K562 (cell line): ENCODE results near the gene SH2D4B. TPM values are rescaled to one million over a fixed set of nuclear protein-coding genes. Genes with fewer than 3 reads are reported as not detected.

Source experiments
- ATAC-seq: fragments of 200-7000 bp; cut with Tn5 transposase; 3 replicates; pipeline ENCODE4 v1.9.1; 2020; ENCODE audit warnings: moderate library complexity
- BruUV-seq: library from RNA; stranded (reverse); fragments of 400-500 nt; replicated peaks from 2 replicates; lab custom pipeline; 2021; lab: Mats Ljungman, UMichigan
- CTCF ChIA-PET: fragments of 300-600 bp; formaldehyde crosslinking; extraction: SDS; loops from one replicate; lab custom pipeline; 2021; ENCODE audit warnings: low intra/inter-chr PET ratio; lab: Yijun Ruan, JAX
- POLR2A ChIA-PET: fragments of 300-600, 350-650 bp; sonication (Branson Sonifier 250); formaldehyde crosslinking; extraction: SDS; loops from one replicate; lab custom pipeline; 2021; ENCODE audit warnings: antibody characterized with exemption, inconsistent platforms; lab: Yijun Ruan, JAX
- DNase-seq, 4 experiments: peaks; one replicate each; pipeline versions ENCODE4 v3.0.0 to v3.0.0-alpha.2; 2011 to 2018; ENCODE audit warnings: low spot score in 3 of 4, mixed read lengths in 3 of 4; ENCODE audit errors: extremely low read depth in 1 of 4
- FAIRE-seq: peaks from 2 replicates; lab custom pipeline; 2011; peaks lifted over from hg19 to GRCh38; lab: Jason Lieb, UNC
- H2AFZ ChIP-seq: 2 replicates; pipeline ENCODE4 v1.6.0; 2011; ENCODE audit warnings: low read depth, low read length, control low read depth, inconsistent platforms
- H3K27ac ChIP-seq: fragments of 200-600 bp; 3 replicates; pipeline ENCODE4 v1.8.0; 2011; ENCODE audit warnings: low read depth, mild to moderate bottlenecking, control low read depth, inconsistent platforms, low read length, moderate library complexity, mixed read lengths; ENCODE audit errors: extremely low read depth
- H3K27me3 ChIP-seq, 2 experiments: fragments of 300-600 bp in 1 of 2; 2 replicates in 1 of 2; 3 replicates in 1 of 2; pipeline versions ENCODE4 v1.6.0 to v1.8.0; 2011; ENCODE audit warnings: inconsistent platforms in 2 of 2, low read length in 2 of 2, mild to moderate bottlenecking in 1 of 2, mixed read lengths in 1 of 2, moderate library complexity in 1 of 2; ENCODE audit not compliant: control insufficient read depth in 2 of 2, insufficient read depth in 2 of 2
- H3K36me3 ChIP-seq: fragments of 300-600 bp; 3 replicates; pipeline ENCODE4 v1.8.0; 2011; ENCODE audit warnings: mild to moderate bottlenecking, low read length, inconsistent platforms; ENCODE audit not compliant: control insufficient read depth, insufficient read depth
- H3K4me1 ChIP-seq, 2 experiments: fragments of 200-600 bp in 1 of 2; replicated peaks in 1 of 2; 2 replicates in 1 of 2; 3 replicates in 1 of 2; pipeline versions ENCODE4 v1.5.1 to v1.8.0; 2011; ENCODE audit warnings: inconsistent platforms in 2 of 2, low read length in 2 of 2, mild to moderate bottlenecking in 1 of 2, mixed read lengths in 1 of 2, moderate library complexity in 1 of 2; ENCODE audit not compliant: control insufficient read depth in 2 of 2, insufficient read depth in 2 of 2
- H3K4me2 ChIP-seq: 2 replicates; pipeline ENCODE4 v1.6.1; 2011; ENCODE audit warnings: low read length, control low read depth, inconsistent platforms, mixed read lengths; ENCODE audit not compliant: insufficient read depth
- H3K4me3 ChIP-seq: fragments of 200-600 bp; sonication (generic), shearing (Covaris generic); 2 replicates; pipeline ENCODE4 v1.5.1; 2016; ENCODE audit warnings: control low read depth, inconsistent platforms
- H3K79me2 ChIP-seq: fragments of 200-600 bp; 3 replicates; pipeline ENCODE4 v1.8.0; 2011; ENCODE audit warnings: low read length, inconsistent platforms; ENCODE audit not compliant: control insufficient read depth, insufficient read depth
- H3K9ac ChIP-seq, 2 experiments: 2 replicates each; pipeline versions ENCODE4 v1.6.0 to v1.6.1; 2011; ENCODE audit warnings: low read depth in 2 of 2, low read length in 2 of 2, control low read depth in 1 of 2, inconsistent platforms in 1 of 2, mild to moderate bottlenecking in 1 of 2, mixed read lengths in 1 of 2; ENCODE audit not compliant: insufficient read depth in 1 of 2
- H3K9me1 ChIP-seq: one replicate; pipeline ENCODE4 v1.6.0; 2011; ENCODE audit warnings: inconsistent platforms, mild to moderate bottlenecking, low read length, moderate library complexity; ENCODE audit not compliant: control insufficient read depth, insufficient read depth
- H3K9me3 ChIP-seq: replicated peaks from 2 replicates; pipeline ENCODE4 v1.5.1; 2011; ENCODE audit warnings: low read depth, low read length, inconsistent platforms; ENCODE audit not compliant: control insufficient read depth, insufficient read depth
- H4K20me1 ChIP-seq: replicated peaks from 2 replicates; pipeline ENCODE4 v1.6.1; 2011; ENCODE audit warnings: low read length, inconsistent platforms, mixed read lengths; ENCODE audit not compliant: control insufficient read depth, insufficient read depth
- ARID3A ChIP-seq: IDR thresholded peaks from 2 replicates; pipeline ENCODE4 v1.6.1; 2012; ENCODE audit warnings: low read depth, low read length, improper control_type of control experiment, borderline replicate concordance
- CREB3 ChIP-seq: fragments of 450-650 bp; conservative IDR thresholded peaks from 2 replicates; pipeline ENCODE4 v1.6.1; 2016; ENCODE audit warnings: missing genetic modification characterization, low read depth, mild to moderate bottlenecking, missing compliant biosample characterization, moderate library complexity
- CSDE1 ChIP-seq, 2 experiments: fragments of 450-650 bp; IDR thresholded peaks; 2 replicates each; pipeline ENCODE4 v1.6.1; 2016; ENCODE audit warnings: mild to moderate bottlenecking in 1 of 2
- ESRRB ChIP-seq: fragments of 250-450 bp; sonication (Bioruptor Pico); IDR thresholded peaks from 2 replicates; pipeline ENCODE4 v1.5.0; 2020; ENCODE audit warnings: mild to moderate bottlenecking, moderate library complexity, borderline replicate concordance
- HDAC8 ChIP-seq: fragments of 450-650 bp; IDR thresholded peaks from 2 replicates; pipeline ENCODE4 v1.6.1; 2016; ENCODE audit warnings: mild to moderate bottlenecking, missing genetic modification characterization, moderate library complexity, missing compliant biosample characterization
- IFI16 ChIP-seq: fragments of 250-450 bp; sonication (Bioruptor Pico); IDR thresholded peaks from 2 replicates; pipeline ENCODE4 v2.1.2; 2022; ENCODE audit warnings: mild to moderate bottlenecking, inconsistent platforms
- MLX ChIP-seq, 2 experiments: fragments of 450-650 bp in 1 of 2; sonication (generic) in 1 of 2; formaldehyde crosslinking; conservative IDR thresholded peaks; 2 replicates each; pipeline versions ENCODE4 v1.4.0 to v1.8.1; 2020 to 2022; ENCODE audit warnings: mild to moderate bottlenecking in 1 of 2, missing genetic modification reagents in 1 of 2
- NFXL1 ChIP-seq: fragments of 450-650 bp; formaldehyde crosslinking; IDR thresholded peaks from 2 replicates; pipeline ENCODE4 v1.4.0; 2021; ENCODE audit warnings: mild to moderate bottlenecking
- POU5F1 ChIP-seq: fragments of 150-350 bp; IDR thresholded peaks from 2 replicates; pipeline ENCODE4 v1.6.1; 2014; ENCODE audit warnings: borderline replicate concordance, low read length, low read depth, mild to moderate bottlenecking; ENCODE audit not compliant: partially characterized antibody
- RBFOX2 ChIP-seq: fragments of 200-400 bp; formaldehyde crosslinking; IDR thresholded peaks from 2 replicates; pipeline ENCODE4 v1.6.1; 2017; ENCODE audit warnings: low read depth, mild to moderate bottlenecking, low read length, moderate library complexity
- TCF7 ChIP-seq: sonication (generic); IDR thresholded peaks from 2 replicates; pipeline ENCODE4 v1.6.1; 2016; ENCODE audit warnings: antibody characterized with exemption, borderline replicate concordance
- ZBED1 ChIP-seq: IDR thresholded peaks from 2 replicates; pipeline ENCODE4 v1.6.1; 2014
- ZEB2 ChIP-seq: fragments of 450-650 bp; IDR thresholded peaks from 2 replicates; pipeline ENCODE4 v1.6.1; 2016
- ZNF143 ChIP-seq: sonication (generic); formaldehyde crosslinking; IDR thresholded peaks from 2 replicates; pipeline ENCODE4 v1.9.0; 2022; ENCODE audit warnings: mild to moderate bottlenecking, missing genetic modification reagents
- ZNF174 ChIP-seq: fragments of 250-450 bp; sonication (Bioruptor Pico); IDR thresholded peaks from 2 replicates; pipeline ENCODE4 v1.4.0; 2020; ENCODE audit warnings: mild to moderate bottlenecking
- ZNF384 ChIP-seq: IDR thresholded peaks from 2 replicates; pipeline ENCODE4 v1.6.1; 2012; ENCODE audit warnings: low read depth, low read length, improper control_type of control experiment
- ZNF57 ChIP-seq: fragments of 450-650 bp; formaldehyde crosslinking; IDR thresholded peaks from 2 replicates; pipeline ENCODE4 v1.4.0; 2020; ENCODE audit warnings: mild to moderate bottlenecking, moderate library complexity
- ZZZ3 ChIP-seq: fragments of 450-650 bp; IDR thresholded peaks from 2 replicates; pipeline ENCODE4 v1.6.1; 2016; ENCODE audit warnings: antibody characterized with exemption, mild to moderate bottlenecking, moderate library complexity
- WGBS: fragments of 100-300 bp; shearing (Covaris generic); methylation state at CpG from one replicate; pipeline ENCODE4 v1.1.6; 2016; ENCODE audit warnings: low coverage, mixed read lengths; ENCODE audit not compliant: insufficient coverage; ENCODE audit errors: missing lambda C conversion rate; 5-methylcytosine and 5-hydroxymethylcytosine counted together
- in situ Hi-C: fragments of 300-500 bp; cut with MboI; formaldehyde crosslinking; loops from 4 replicates; pipeline ENCODE4 v1.15.0; 2018; ENCODE audit warnings: inconsistent platforms, mixed read lengths
- intact Hi-C: fragments of 100-400 bp; cut with micrococcal nuclease; formaldehyde crosslinking; loops from 2 replicates; pipeline ENCODE4 v1.14.2; 2022
- polyA plus RNA-seq, 8 experiments: library from polyadenylated mRNA; depleted of rRNA in 4 of 8; stranded (reverse) in 5 of 8; unstranded in 3 of 8; fragments of >200 nt; fragmentation: Nextera tagmentation in 2 of 8; fragmentation: Illumina TruSeq in 1 of 8; extraction: Ambion mirVana in 2 of 8; extraction: Trizol in 1 of 8; gene quantifications; 2 replicates each; pipeline versions ENCODE4 v1.2.1 to v1.2.3, GENCODE V29; 2011 to 2014; ENCODE audit warnings: inconsistent platforms in 1 of 8, missing spikeins in 1 of 8
- total RNA-seq, 7 experiments: library from RNA; depleted of rRNA in 6 of 7; stranded (reverse); fragments of >200 nt in 6 of 7; fragmentation: Illumina TruSeq in 2 of 7; extraction: Trizol in 2 of 7; gene quantifications; 2 replicates each; pipeline versions ENCODE4 v1.2.1 to v1.2.3, GENCODE V29; 2011 to 2021; ENCODE audit warnings: low replicate concordance in 1 of 7

SH2D4B gene
- total and polyA plus RNA-seq, 9 of the 15 experiments (the other 6 are each of a cell fraction or from before 2014, with no cell fraction given): 0.03 to 0.14 (median 0.04) TPM; not detected in 4

GRCh38 chr10:80686734-80687475 is 149.2 kb downstream of the SH2D4B start:
- ChIA-PET CTCF (no interaction called here), POLR2A (interaction anchor here (0.6 kb wide), 1 partner anchor 293 kb away, joined by 3 read pairs; no protein-coding TSS in a partner anchor)
- in situ Hi-C loops: no loop called here
- no peak overlapping the region for H3K27ac ChIP-seq
- no peaks in the 10 kb centered on the region for H3K4me1 ChIP-seq
- H3K9me1 ChIP-seq: no peaks in the 10 kb centered on the region
- no peak for ATAC-seq
- H3K4me2 ChIP-seq: no peak overlapping the region
- BruUV-seq: no TSS peak
- no peaks in the 10 kb centered on the region for H3K36me3 ChIP-seq
- DNase-seq: no peak
- FAIRE-seq: no peak
- no peaks in the 10 kb centered on the region for H3K9me3 ChIP-seq
- no peak overlapping the region for H3K9ac ChIP-seq
- no peak overlapping the region for H2AFZ ChIP-seq
- H4K20me1 ChIP-seq: no peaks in the 10 kb centered on the region
- WGBS: 0% methylated on average over 6 of the region's 6 CpGs
- no peaks in the 10 kb centered on the region for H3K79me2 ChIP-seq
- peaks cover 0 to 5% of the 10 kb centered on the region in 2 experiments; a peak in 2 of 5 replicates for H3K27me3 ChIP-seq
- no peak overlapping the region for H3K4me3 ChIP-seq
- intact Hi-C loops: no loop called here
- TF ChIP-seq ZNF57 (CRISPR knock-in tag) (no peak), RBFOX2 (no peak), POU5F1 (no peak), ZBED1 (no peak), HDAC8 (no peak), ZEB2 (no peak), MLX (CRISPR knock-in tag; conservative IDR thresholded peaks at IDR 0.05) (no peak), CSDE1 (IDR thresholded peaks at IDR 0.05) (no peak), ARID3A (no peak), ZNF384 (no peak), TCF7 (no peak), ZNF174 (CRISPR knock-in tag) (no peak), NFXL1 (CRISPR knock-in tag) (no peak), CREB3 (tag) (no peak), ESRRB (no peak), IFI16 (CRISPR knock-in tag) (no peak), ZNF143 (CRISPR knock-in tag) (no peak), ZZZ3 (no peak)
